ENCODE data around the gene OR5M10.
"Not testable (repeated sequence)": the region's sequence is repeated elsewhere in the genome, so short reads cannot be mapped to it uniquely, and the experiment has no call there.

The OR5M10 gene

GRCh38 chr11:56577621-56578020, at the start of gene OR5M10:
OR5M10 (minus strand) TSS chr11:56577721; CDS start chr11:56577721, 0 bp downstream.
- no peak for DNase-seq (ENCODE audit: low read depth)

DNA sequence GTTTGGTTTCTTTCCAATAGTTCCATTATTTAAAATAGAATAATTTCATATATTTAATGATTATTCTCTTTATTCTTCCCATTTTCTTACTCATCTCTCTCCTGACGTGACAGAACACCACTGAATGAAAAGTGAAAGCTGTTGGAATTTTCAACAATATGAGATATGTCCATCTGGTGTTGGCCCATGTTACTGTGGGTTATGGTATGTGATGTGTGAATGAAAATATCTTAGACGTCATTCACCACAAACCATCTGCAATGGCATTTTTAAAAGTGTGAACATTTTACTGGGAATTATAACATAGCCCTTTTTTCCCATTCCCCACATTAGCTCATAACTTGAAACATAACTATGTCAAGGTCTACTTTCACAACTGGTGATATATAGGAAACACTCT, 48.4 kb upstream of the OR5M10 start:
- DNase-seq (ENCODE audit: low read depth): no peak

- peak; percentile 10 for DNase-seq (ENCODE audit: low read depth)
These were observed 47.2 kb upstream of the OR5M10 start for GRCh38 chr11:56624661-56625110.

DNA sequence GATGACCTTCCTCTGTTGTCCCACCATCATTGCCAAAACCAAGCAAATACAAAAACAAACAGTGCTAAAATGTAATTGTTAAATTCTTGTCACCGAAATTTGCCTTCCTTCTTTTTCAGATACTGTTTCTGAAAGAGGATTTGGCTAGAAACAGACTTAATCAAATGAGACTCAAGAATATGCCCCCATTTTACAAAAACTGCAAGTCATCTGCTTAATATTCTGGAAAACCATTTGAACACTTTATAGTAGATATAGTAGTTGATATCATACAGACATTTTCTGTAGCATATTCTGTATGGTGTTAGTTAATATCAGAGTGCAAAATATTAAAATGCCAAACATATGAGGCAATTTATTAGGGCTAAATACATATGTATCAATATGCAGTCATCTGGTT, 33.7 kb upstream of the OR5M10 start:
- no peak for DNase-seq (ENCODE audit: low read depth)

GRCh38 chr11:56592088-56592717, 14.7 kb upstream of the OR5M10 start:
- DNase-seq (ENCODE audit: low read depth): not testable (repeated sequence)

- no peak for DNase-seq (ENCODE audit: low read depth)
These were observed 18.9 kb downstream of the OR5M10 start for GRCh38 chr11:56558574-56558973.

GRCh38 chr11:56554691-56555090, 22.8 kb downstream of the OR5M10 start:
- not testable (repeated sequence) for DNase-seq (ENCODE audit: low read depth)

- no peak for DNase-seq (ENCODE audit: low read depth)
These were observed 32.0 kb downstream of the OR5M10 start for GRCh38 chr11:56545531-56545930.

- no peak for DNase-seq (ENCODE audit: low read depth)
These were observed 33.8 kb downstream of the OR5M10 start for GRCh38 chr11:56543739-56544138.

DNA sequence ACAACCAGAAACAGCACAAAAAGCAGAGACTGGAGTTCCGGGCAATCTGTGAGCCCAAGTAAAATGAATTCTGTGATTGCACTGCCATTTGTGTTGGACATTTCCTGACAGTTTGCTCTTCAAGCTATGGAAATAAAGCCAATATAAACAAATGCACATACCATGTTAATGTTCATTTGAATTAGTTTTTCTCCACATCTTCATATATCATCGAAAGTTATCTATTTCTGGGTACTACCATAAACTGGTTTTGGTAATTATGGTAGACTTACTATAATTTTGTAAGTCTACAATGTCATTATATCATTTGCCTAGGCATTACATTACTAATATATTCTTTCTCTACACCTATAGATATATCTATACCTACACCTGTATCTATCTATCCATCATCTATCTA, 34.4 kb downstream of the OR5M10 start, which contains the start of gene OR5M11:
TSS of gene OR5M11 (minus strand) at position 101 of the 400 bp plus-strand sequence. CDS start at position 101, 0 bp downstream.
- no peak for DNase-seq (ENCODE audit: low read depth)

DNA sequence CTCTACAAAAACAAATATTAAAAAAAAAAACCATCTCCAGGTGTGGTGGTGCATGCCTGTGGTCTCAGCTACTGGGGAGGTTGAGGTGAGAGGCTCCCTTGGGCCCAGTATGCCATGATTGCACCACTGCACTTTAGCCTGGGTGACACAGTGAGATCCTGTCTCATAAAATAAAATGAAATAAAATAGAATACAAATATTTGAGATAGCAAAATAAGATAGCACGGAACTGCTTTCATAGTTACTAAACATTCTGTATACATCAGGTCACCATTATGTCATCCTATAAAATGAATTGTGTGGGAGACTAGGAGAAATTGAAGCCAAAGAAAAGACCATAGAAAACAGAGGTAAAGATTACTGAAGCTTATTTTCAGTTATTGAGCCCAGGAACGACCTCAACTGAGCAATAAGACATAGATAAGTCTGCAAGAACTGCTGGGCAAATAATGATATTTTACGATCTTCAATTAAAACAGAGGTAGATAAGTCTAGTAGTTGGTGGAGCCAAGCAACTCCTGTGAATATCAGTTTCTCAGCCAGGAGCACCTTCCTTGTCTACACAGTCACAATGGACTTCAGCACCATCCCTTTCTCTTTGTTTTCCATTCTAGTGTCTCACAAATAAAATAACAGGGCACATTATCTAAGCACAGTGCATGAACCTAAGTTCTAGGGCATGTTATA, 44.3 kb downstream of the OR5M10 start:
- no peak for DNase-seq (ENCODE audit: low read depth)

DNA sequence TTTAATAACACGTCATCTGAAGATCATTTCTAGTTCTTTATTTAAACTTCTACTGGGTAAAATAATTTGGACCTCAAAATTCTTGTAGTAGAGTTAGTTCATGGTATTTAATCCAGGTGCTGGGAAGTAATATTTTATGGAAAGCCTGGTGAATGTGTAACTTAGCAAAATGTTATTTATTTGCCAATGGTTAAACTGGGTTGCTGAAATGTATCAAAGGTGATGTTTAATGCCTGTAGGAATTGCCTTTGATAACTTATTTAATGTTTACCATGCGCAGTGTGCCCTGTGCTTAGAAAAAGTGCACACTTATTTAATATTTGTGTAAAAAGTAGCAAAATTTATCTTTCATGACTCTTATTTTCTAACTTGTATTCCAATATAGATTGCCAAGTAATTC, 45.7 kb downstream of the OR5M10 start:
- no peak for DNase-seq (ENCODE audit: low read depth)

Data from GM04504 (cell line).